Astrocyte (in vitro differentiated cells and primary cell): ENCODE results near the gene BANP. TPM values are rescaled to one million over a fixed set of nuclear protein-coding genes. Genes with fewer than 3 reads are reported as not detected.

Experiments
- DNase-seq: peaks from one replicate; pipeline ENCODE4 v3.0.0-alpha.2; 2010; ENCODE audit warnings: low read depth
- FAIRE-seq: peaks from 2 replicates; lab custom pipeline; 2011; peaks lifted over from hg19 to GRCh38; lab: Jason Lieb, UNC
- H2AFZ ChIP-seq: 2 replicates; pipeline ENCODE4 v1.6.0; 2012; ENCODE audit warnings: low read depth, low read length, inconsistent platforms
- H3K27ac ChIP-seq: 2 replicates; pipeline ENCODE4 v1.5.1; 2011; ENCODE audit warnings: low read depth, low read length, inconsistent platforms
- H3K27me3 ChIP-seq: 2 replicates; pipeline ENCODE4 v1.6.0; 2011; ENCODE audit warnings: low read length, inconsistent platforms; ENCODE audit not compliant: insufficient read depth
- H3K36me3 ChIP-seq: 2 replicates; pipeline ENCODE4 v1.5.1; 2011; ENCODE audit warnings: low read length, inconsistent platforms; ENCODE audit not compliant: insufficient read depth
- H3K4me1 ChIP-seq: 2 replicates; pipeline ENCODE4 v1.5.1; 2011; ENCODE audit warnings: low read length, inconsistent platforms; ENCODE audit not compliant: insufficient read depth
- H3K4me2 ChIP-seq: 2 replicates; pipeline ENCODE4 v1.6.0; 2012; ENCODE audit warnings: low read length, inconsistent platforms
- H3K4me3 ChIP-seq: 2 replicates; pipeline ENCODE4 v1.5.1; 2011; ENCODE audit warnings: low read depth, mild to moderate bottlenecking, low read length, inconsistent platforms; ENCODE audit not compliant: insufficient read depth
- H3K79me2 ChIP-seq: 2 replicates; pipeline ENCODE4 v1.6.0; 2012; ENCODE audit warnings: mild to moderate bottlenecking, low read length, inconsistent platforms; ENCODE audit not compliant: insufficient read depth
- H3K9ac ChIP-seq: 2 replicates; pipeline ENCODE4 v1.6.0; 2012; ENCODE audit warnings: mild to moderate bottlenecking, low read length, inconsistent platforms
- H3K9me3 ChIP-seq: 2 replicates; pipeline ENCODE4 v1.5.1; 2012; ENCODE audit warnings: low read depth, mild to moderate bottlenecking, low read length, inconsistent platforms; ENCODE audit not compliant: insufficient read depth
- H4K20me1 ChIP-seq: 2 replicates; pipeline ENCODE4 v1.6.0; 2012; ENCODE audit warnings: low read length, inconsistent platforms; ENCODE audit not compliant: insufficient read depth
- H3K27ac Mint-ChIP-seq: one replicate; pipeline ENCODE4 v1.8.0; 2021; ENCODE audit warnings: mild to moderate bottlenecking, mixed read lengths; ENCODE audit not compliant: unreplicated experiment
- H3K27me3 Mint-ChIP-seq: one replicate; pipeline ENCODE4 v1.8.0; 2021; ENCODE audit warnings: low read depth, mixed read lengths; ENCODE audit not compliant: unreplicated experiment
- H3K36me3 Mint-ChIP-seq: one replicate; pipeline ENCODE4 v1.8.0; 2021; ENCODE audit warnings: low read depth, mixed read lengths; ENCODE audit not compliant: unreplicated experiment
- H3K4me1 Mint-ChIP-seq: one replicate; pipeline ENCODE4 v1.8.0; 2021; ENCODE audit warnings: low read depth, mixed read lengths; ENCODE audit not compliant: unreplicated experiment
- H3K4me3 Mint-ChIP-seq: one replicate; pipeline ENCODE4 v1.8.0; 2021; ENCODE audit warnings: mild to moderate bottlenecking, moderate library complexity, mixed read lengths; ENCODE audit not compliant: unreplicated experiment
- H3K9me3 Mint-ChIP-seq: one replicate; pipeline ENCODE4 v1.8.0; 2021; ENCODE audit warnings: mild to moderate bottlenecking, mixed read lengths; ENCODE audit not compliant: unreplicated experiment
- EZH2 ChIP-seq: IDR thresholded peaks from 2 replicates; pipeline ENCODE4 v1.6.1; 2012; ENCODE audit warnings: mild to moderate bottlenecking, low read length, inconsistent platforms; ENCODE audit not compliant: insufficient read depth
- total RNA-seq: library from RNA; stranded (reverse); gene quantifications from 2 replicates; pipeline ENCODE4 v1.2.1, GENCODE V29; 2021
- TF ChIP-seq, protein P1 (sequence below): IDR thresholded peaks from 2 replicates; pipeline ENCODE4 v1.5.1; 2011; ENCODE audit warnings: low read depth, mild to moderate bottlenecking, inconsistent platforms, low read length, moderate library complexity; ENCODE audit not compliant: insufficient read depth

Gene BANP
- total RNA-seq, 1 donor from 2014 or later: 28.9 TPM

DNA sequence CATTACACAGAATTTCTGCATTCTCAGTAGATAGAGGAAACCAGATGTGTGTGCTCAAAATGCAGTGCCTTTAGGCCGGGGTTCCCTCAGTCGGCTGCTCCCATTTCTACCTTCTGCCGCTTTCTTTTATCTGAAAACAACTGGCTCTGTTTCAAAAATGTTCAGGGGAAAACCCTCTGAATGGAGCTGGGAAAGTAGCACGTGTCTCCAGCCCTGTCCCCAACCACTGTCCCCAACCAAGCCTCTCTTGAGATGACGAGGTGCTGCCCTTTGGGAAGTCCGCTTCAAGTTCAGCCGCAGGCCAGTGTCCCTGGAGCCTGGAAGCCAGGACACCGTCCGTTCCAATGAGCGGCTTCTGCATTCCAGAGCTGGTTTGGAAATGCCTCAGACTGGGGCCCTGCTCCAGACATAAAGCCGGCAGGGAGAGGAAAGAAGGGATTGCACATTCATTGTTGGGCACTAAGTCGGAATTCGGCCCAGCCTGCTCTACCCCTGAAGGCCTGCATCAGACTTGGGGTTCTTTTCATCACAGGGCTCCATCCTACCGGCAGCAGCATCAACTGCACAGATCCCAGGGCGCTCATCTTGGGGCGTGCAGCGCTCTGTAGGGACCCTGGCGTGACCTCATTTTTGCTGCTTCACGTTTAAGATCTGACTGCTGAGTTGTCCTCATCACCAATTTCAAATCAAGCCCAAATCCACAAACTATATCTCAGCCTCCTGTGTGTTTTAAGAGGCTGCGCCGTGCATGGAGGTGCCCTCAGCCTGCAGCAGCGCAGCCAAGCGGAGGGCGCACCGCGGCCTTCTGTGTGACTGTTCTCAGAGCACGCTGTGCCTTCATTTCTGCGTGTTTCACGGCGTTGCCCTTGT is 111.3 kb downstream of the BANP start:
- Mint-ChIP-seq H3K4me3 (peak overlapping the region; percentile 57), H3K27ac (peak overlapping the region; percentile 92), H3K27me3 (no peaks in the 10 kb centered on the region), H3K36me3 (peaks cover 17% of the 10 kb centered on the region), H3K9me3 (no peaks in the 10 kb centered on the region), H3K4me1 (peaks cover 24% of the 10 kb centered on the region)
- no peak for TF ChIP-seq EZH2
- TF ChIP-seq, protein P1, sequence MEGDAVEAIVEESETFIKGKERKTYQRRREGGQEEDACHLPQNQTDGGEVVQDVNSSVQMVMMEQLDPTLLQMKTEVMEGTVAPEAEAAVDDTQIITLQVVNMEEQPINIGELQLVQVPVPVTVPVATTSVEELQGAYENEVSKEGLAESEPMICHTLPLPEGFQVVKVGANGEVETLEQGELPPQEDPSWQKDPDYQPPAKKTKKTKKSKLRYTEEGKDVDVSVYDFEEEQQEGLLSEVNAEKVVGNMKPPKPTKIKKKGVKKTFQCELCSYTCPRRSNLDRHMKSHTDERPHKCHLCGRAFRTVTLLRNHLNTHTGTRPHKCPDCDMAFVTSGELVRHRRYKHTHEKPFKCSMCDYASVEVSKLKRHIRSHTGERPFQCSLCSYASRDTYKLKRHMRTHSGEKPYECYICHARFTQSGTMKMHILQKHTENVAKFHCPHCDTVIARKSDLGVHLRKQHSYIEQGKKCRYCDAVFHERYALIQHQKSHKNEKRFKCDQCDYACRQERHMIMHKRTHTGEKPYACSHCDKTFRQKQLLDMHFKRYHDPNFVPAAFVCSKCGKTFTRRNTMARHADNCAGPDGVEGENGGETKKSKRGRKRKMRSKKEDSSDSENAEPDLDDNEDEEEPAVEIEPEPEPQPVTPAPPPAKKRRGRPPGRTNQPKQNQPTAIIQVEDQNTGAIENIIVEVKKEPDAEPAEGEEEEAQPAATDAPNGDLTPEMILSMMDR: no peak
- Histone ChIP-seq H3K4me1 (peaks cover 19% of the 10 kb centered on the region), H3K36me3 (no peaks in the 10 kb centered on the region), H4K20me1 (no peaks in the 10 kb centered on the region), H3K9ac (peak overlapping the region; percentile 59), H3K27me3 (no peaks in the 10 kb centered on the region), H3K9me3 (no peaks in the 10 kb centered on the region), H3K79me2 (no peaks in the 10 kb centered on the region), H3K4me2 (peak overlapping the region; percentile 54), H2AFZ (peak overlapping the region; percentile 12), H3K27ac (peak overlapping the region; percentile 51), H3K4me3 (no peak overlapping the region)
- FAIRE-seq (peak; percentile 13), DNase-seq (peak; percentile 82)

- peak overlapping the region; percentile 92 for H3K27ac Mint-ChIP-seq
- H4K20me1 ChIP-seq: no peaks in the 10 kb centered on the region
- H3K9ac ChIP-seq: peak overlapping the region; percentile 59
- H3K4me2 ChIP-seq: peak overlapping the region; percentile 54
- no peak overlapping the region for H2AFZ ChIP-seq
- H3K4me3 ChIP-seq: no peak overlapping the region
- peak overlapping the region; percentile 57 for H3K4me3 Mint-ChIP-seq
- no peaks in the 10 kb centered on the region for H3K27me3 Mint-ChIP-seq
- no peaks in the 10 kb centered on the region for H3K9me3 Mint-ChIP-seq
- H3K4me1 ChIP-seq: peaks cover 19% of the 10 kb centered on the region
- TF ChIP-seq, protein P1: peak; percentile 31
- no peak for TF ChIP-seq EZH2
- H3K79me2 ChIP-seq: no peaks in the 10 kb centered on the region
- H3K36me3 ChIP-seq: no peaks in the 10 kb centered on the region
- H3K4me1 Mint-ChIP-seq: peaks cover 24% of the 10 kb centered on the region
- FAIRE-seq (peak; percentile 80), DNase-seq (peak; percentile 82)
- H3K27me3 ChIP-seq: no peaks in the 10 kb centered on the region
- H3K36me3 Mint-ChIP-seq: peaks cover 14% of the 10 kb centered on the region
- no peaks in the 10 kb centered on the region for H3K9me3 ChIP-seq
- peak overlapping the region; percentile 51 for H3K27ac ChIP-seq
Observed at GRCh38 chr16:88063211-88063773, 112.1 kb downstream of the BANP start.
